Stimulated activated CD4-positive, alpha-beta T cell treated with anti-CD3 and anti-CD28 coated beads, Interleukin-15, amount 100 ng/mL, for 24 hours (primary cell): ENCODE measurements around the gene ARHGEF38.
"Not testable (repeated sequence)": the region's sequence is repeated elsewhere in the genome, so short reads cannot be mapped to it uniquely, and the experiment has no call there.

Experiments used
- DNase-seq: peaks from one replicate; pipeline ENCODE4 v3.0.0-alpha.2; 2020

Gene ARHGEF38

DNA sequence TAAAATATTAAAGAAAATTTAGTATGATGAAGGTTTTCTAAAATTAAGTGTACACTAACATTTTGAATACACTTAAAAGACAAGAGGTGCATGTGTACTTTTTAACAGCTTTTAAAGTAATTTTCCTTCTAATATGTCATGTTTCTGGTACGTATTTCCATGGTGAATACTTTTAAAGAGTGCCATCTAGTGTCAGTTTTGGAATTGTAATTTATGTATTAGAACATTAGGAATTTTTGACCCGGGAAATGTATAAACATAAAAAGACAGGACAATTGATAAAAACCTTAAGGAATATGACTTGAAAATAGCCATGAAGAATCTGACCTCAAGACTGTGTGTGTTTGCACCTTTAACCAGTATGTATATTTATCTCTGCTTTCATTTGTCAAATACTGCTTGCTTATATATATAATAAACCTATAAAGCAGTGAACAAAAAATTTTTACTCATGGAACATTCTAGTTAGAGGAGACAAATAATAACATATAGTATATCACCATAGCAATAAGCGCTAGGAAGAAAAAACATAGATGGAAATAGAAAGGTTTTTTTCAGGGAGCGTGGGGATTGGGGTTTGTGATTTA is 163.4 kb downstream of the ARHGEF38 start:
- DNase-seq, result no peak

DNA sequence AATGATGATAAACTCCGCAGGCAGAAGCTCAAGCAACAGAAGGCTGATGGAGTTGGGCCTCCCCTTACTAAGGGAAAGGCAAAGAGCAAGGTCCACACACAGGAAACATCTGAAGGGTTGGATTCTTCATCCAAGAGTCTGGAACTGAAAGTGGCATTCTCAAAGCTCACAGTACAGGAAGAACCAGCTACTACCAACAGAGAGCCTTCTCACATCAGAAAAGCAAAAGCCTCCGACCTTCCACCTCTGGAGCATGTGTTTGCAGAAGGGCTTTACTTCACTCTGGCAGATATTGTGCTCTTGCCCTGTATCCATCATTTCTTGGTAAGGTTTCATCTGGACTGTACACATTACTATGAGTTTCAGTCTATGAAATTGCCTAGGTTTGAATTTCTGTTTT is 166.8 kb downstream of the ARHGEF38 start:
- DNase-seq, result no peak

GRCh38 chr4:105725623-105726022 is 173.2 kb downstream of the ARHGEF38 start:
- DNase-seq, result no peak

GRCh38 chr4:105729895-105730294 is 177.5 kb downstream of the ARHGEF38 start:
- not testable (repeated sequence) for DNase-seq
